ENCODE measurements around the gene RCC1.
"Not testable (repeated sequence)": the region's sequence is repeated elsewhere in the genome, so short reads cannot be mapped to it uniquely, and the experiment has no call there.

Gene RCC1

GRCh38 chr1:28551381-28551780, 45.5 kb downstream of the RCC1 start:
- no peak for FAIRE-seq

- FAIRE-seq: peak; percentile 75
Observed at GRCh38 chr1:28552758-28553663, 47.2 kb downstream of the RCC1 start, which contains the start of gene TRNAU1AP. TRNAU1AP (plus strand) TSS chr1:28553085; CDS start chr1:28553111, 26 bp downstream.

GRCh38 chr1:28560886-28561285, 55.0 kb downstream of the RCC1 start:
- no peak for FAIRE-seq

GRCh38 chr1:28564310-28564709, 58.5 kb downstream of the RCC1 start:
- FAIRE-seq: no peak

GRCh38 chr1:28565040-28565439, 59.2 kb downstream of the RCC1 start:
- FAIRE-seq: no peak

GRCh38 chr1:28565726-28566125, 59.9 kb downstream of the RCC1 start:
- FAIRE-seq: no peak

- FAIRE-seq: no peak
Observed at GRCh38 chr1:28566931-28567330, 61.1 kb downstream of the RCC1 start.

GRCh38 chr1:28571911-28572310, 66.1 kb downstream of the RCC1 start:
- FAIRE-seq: no peak

- not testable (repeated sequence) for FAIRE-seq
Observed at GRCh38 chr1:28572891-28573290, 67.0 kb downstream of the RCC1 start.

- no peak for FAIRE-seq
Observed at GRCh38 chr1:28573564-28573963, 67.7 kb downstream of the RCC1 start.

GRCh38 chr1:28577052-28577678, 71.3 kb downstream of the RCC1 start:
- FAIRE-seq: no peak

GRCh38 chr1:28577738-28578536, 72.1 kb downstream of the RCC1 start:
- FAIRE-seq: no peak

- no peak for FAIRE-seq
Observed at GRCh38 chr1:28578696-28579218, 72.9 kb downstream of the RCC1 start.

GRCh38 chr1:28579401-28579800, 73.6 kb downstream of the RCC1 start:
- no peak for FAIRE-seq

GRCh38 chr1:28580722-28581530, 75.1 kb downstream of the RCC1 start:
- FAIRE-seq: no peak

GRCh38 chr1:28581531-28582247, 75.8 kb downstream of the RCC1 start:
- no peak for FAIRE-seq

- FAIRE-seq: no peak
Observed at GRCh38 chr1:28582248-28582615, 76.4 kb downstream of the RCC1 start.

- not testable (repeated sequence) for FAIRE-seq
Observed at GRCh38 chr1:28586585-28587391, 80.9 kb downstream of the RCC1 start.
